SK-N-SH treated with all-trans-retinoic acid at 6 μM for 48 hours (cell line): Measurements from ENCODE around the gene WDR31.

Experiments used
- ATAC-seq: fragments of 200-7000 bp; cut with Tn5 transposase; 3 replicates; pipeline ENCODE4 v1.9.1; 2020; ENCODE audit warnings: mild to moderate bottlenecking, moderate library complexity
- ARNTL ChIP-seq: fragments of 450-650 bp; formaldehyde crosslinking; IDR thresholded peaks from 2 replicates; pipeline ENCODE4 v1.5.0; 2020; ENCODE audit warnings: low read depth, mild to moderate bottlenecking, moderate library complexity, borderline replicate concordance
- BACH2 ChIP-seq: fragments of 250-450 bp; sonication (Bioruptor Pico); IDR thresholded peaks from 2 replicates; pipeline ENCODE4 v1.9.0; 2021; ENCODE audit warnings: mild to moderate bottlenecking, borderline replicate concordance
- CSDC2 ChIP-seq: fragments of 250-450 bp; sonication (Bioruptor Pico); IDR thresholded peaks from 2 replicates; pipeline ENCODE4 v1.5.0; 2020; ENCODE audit warnings: mild to moderate bottlenecking, moderate library complexity
- CSRNP3 ChIP-seq: fragments of 250-450 bp; sonication (Bioruptor Pico); IDR thresholded peaks from 2 replicates; pipeline ENCODE4 v1.5.1; 2021; ENCODE audit warnings: mild to moderate bottlenecking, moderate library complexity
- ESRRG ChIP-seq: fragments of 250-450 bp; sonication (Bioruptor Pico); IDR thresholded peaks from 2 replicates; pipeline ENCODE4 v1.6.1; 2021; ENCODE audit warnings: mild to moderate bottlenecking
- GLIS3 ChIP-seq: fragments of 250-450 bp; sonication (Bioruptor Pico); IDR thresholded peaks from 2 replicates; pipeline ENCODE4 v1.5.0; 2020; ENCODE audit warnings: mild to moderate bottlenecking, moderate library complexity
- ISL1 ChIP-seq: fragments of 250-450 bp; sonication (Bioruptor Pico); IDR thresholded peaks from 2 replicates; pipeline ENCODE4 v2.1.2; 2022; ENCODE audit warnings: mild to moderate bottlenecking, moderate library complexity
- OSR1 ChIP-seq: fragments of 250-450 bp; sonication (Bioruptor Pico); IDR thresholded peaks from 2 replicates; pipeline ENCODE4 v1.8.0; 2022; ENCODE audit warnings: moderate library complexity, mild to moderate bottlenecking, inconsistent platforms
- POU6F1 ChIP-seq: fragments of 250-450 bp; sonication (Bioruptor Pico); IDR thresholded peaks from 2 replicates; pipeline ENCODE4 v1.8.0; 2021; ENCODE audit warnings: low read depth, mild to moderate bottlenecking, moderate library complexity, borderline replicate concordance
- PPARA ChIP-seq: fragments of 250-450 bp; sonication (Bioruptor Pico); IDR thresholded peaks from 2 replicates; pipeline ENCODE4 v1.5.0; 2020; ENCODE audit warnings: mild to moderate bottlenecking, borderline replicate concordance
- SNAI2 ChIP-seq: fragments of 250-450 bp; sonication (Bioruptor Pico); IDR thresholded peaks from 2 replicates; pipeline ENCODE4 v1.5.0; 2020; ENCODE audit warnings: mild to moderate bottlenecking, moderate library complexity
- TCF4 ChIP-seq: fragments of 250-450 bp; sonication (Bioruptor Pico); IDR thresholded peaks from 2 replicates; pipeline ENCODE4 v1.8.0; 2021; ENCODE audit warnings: mild to moderate bottlenecking, moderate library complexity, borderline replicate concordance
- TOX ChIP-seq: fragments of 250-450 bp; sonication (Bioruptor Pico); IDR thresholded peaks from 2 replicates; pipeline ENCODE4 v1.8.0; 2021; ENCODE audit warnings: mild to moderate bottlenecking, moderate library complexity, borderline replicate concordance
- ZC3H10 ChIP-seq: fragments of 250-450 bp; sonication (Bioruptor Pico); IDR thresholded peaks from 2 replicates; pipeline ENCODE4 v1.5.1; 2021; ENCODE audit warnings: mild to moderate bottlenecking, moderate library complexity
- ZFP3 ChIP-seq: fragments of 250-450 bp; sonication (Bioruptor Pico); IDR thresholded peaks from 2 replicates; pipeline ENCODE4 v1.5.0; 2020; ENCODE audit warnings: mild to moderate bottlenecking, moderate library complexity
- ZFP30 ChIP-seq: fragments of 450-650 bp; formaldehyde crosslinking; IDR thresholded peaks from 2 replicates; pipeline ENCODE4 v1.5.0; 2022; ENCODE audit warnings: mild to moderate bottlenecking, moderate library complexity
- ZNF565 ChIP-seq: fragments of 450-650 bp; formaldehyde crosslinking; conservative IDR thresholded peaks from 2 replicates; pipeline ENCODE4 v1.5.0; 2020; ENCODE audit warnings: low read depth, mild to moderate bottlenecking, moderate library complexity
- ZNF70 ChIP-seq: fragments of 450-650 bp; formaldehyde crosslinking; IDR thresholded peaks from 2 replicates; pipeline ENCODE4 v1.5.0; 2020; ENCODE audit warnings: mild to moderate bottlenecking, moderate library complexity
- ZNF8 ChIP-seq: fragments of 450-650 bp; formaldehyde crosslinking; IDR thresholded peaks from 2 replicates; pipeline ENCODE4 v1.5.0; 2020; ENCODE audit warnings: mild to moderate bottlenecking, moderate library complexity
- TF ChIP-seq, protein P1 (sequence below): fragments of 250-450 bp; sonication (Bioruptor Pico); IDR thresholded peaks from 2 replicates; pipeline ENCODE4 v1.5.0; 2020; ENCODE audit warnings: mild to moderate bottlenecking, moderate library complexity

The WDR31 gene

DNA sequence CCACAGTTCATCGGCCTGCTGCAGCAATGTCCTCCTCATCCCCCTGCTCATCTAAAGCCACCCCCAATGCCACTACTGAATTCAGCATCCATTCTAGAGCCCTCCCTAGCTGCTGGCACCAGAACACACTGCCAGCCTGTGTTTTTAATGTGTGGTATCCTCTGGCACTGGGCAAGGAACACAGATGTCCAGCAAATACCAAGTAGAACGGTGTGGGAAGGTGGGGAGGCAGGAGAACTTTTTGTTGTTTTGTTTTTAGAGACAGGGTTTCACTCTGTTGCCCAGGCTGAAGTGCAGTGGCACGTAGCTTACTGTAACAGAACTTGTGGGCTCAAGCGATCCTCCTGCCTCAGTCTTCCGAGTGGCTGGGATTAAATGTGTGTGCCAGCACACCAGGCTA, 32.0 kb upstream of the WDR31 start:
- TF ChIP-seq TCF4 (CRISPR knock-in tag): no peak
- TF ChIP-seq CSRNP3: no peak
- no peak for TF ChIP-seq ISL1 (CRISPR knock-in tag)
- no peak for TF ChIP-seq ZFP3
- no peak for TF ChIP-seq ZNF8
- TF ChIP-seq OSR1 (CRISPR knock-in tag): no peak
- TF ChIP-seq ZFP30 (CRISPR knock-in tag): no peak
- no peak for ATAC-seq

- ATAC-seq: no peak
Observed at GRCh38 chr9:113370806-113371325, 30.8 kb upstream of the WDR31 start.

GRCh38 chr9:113369855-113370140, 29.7 kb upstream of the WDR31 start:
- ATAC-seq: no peak
- TF ChIP-seq, protein P1, sequence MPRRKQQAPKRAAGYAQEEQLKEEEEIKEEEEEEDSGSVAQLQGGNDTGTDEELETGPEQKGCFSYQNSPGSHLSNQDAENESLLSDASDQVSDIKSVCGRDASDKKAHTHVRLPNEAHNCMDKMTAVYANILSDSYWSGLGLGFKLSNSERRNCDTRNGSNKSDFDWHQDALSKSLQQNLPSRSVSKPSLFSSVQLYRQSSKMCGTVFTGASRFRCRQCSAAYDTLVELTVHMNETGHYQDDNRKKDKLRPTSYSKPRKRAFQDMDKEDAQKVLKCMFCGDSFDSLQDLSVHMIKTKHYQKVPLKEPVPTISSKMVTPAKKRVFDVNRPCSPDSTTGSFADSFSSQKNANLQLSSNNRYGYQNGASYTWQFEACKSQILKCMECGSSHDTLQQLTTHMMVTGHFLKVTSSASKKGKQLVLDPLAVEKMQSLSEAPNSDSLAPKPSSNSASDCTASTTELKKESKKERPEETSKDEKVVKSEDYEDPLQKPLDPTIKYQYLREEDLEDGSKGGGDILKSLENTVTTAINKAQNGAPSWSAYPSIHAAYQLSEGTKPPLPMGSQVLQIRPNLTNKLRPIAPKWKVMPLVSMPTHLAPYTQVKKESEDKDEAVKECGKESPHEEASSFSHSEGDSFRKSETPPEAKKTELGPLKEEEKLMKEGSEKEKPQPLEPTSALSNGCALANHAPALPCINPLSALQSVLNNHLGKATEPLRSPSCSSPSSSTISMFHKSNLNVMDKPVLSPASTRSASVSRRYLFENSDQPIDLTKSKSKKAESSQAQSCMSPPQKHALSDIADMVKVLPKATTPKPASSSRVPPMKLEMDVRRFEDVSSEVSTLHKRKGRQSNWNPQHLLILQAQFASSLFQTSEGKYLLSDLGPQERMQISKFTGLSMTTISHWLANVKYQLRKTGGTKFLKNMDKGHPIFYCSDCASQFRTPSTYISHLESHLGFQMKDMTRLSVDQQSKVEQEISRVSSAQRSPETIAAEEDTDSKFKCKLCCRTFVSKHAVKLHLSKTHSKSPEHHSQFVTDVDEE (CRISPR knock-in tag): no peak
- TF ChIP-seq ZFP3 (no peak), CSDC2 (CRISPR knock-in tag) (no peak), TCF4 (CRISPR knock-in tag) (no peak), ARNTL (CRISPR knock-in tag) (no peak), OSR1 (CRISPR knock-in tag) (no peak), ZNF8 (no peak), ZNF70 (CRISPR knock-in tag) (no peak), SNAI2 (CRISPR knock-in tag) (no peak), TOX (CRISPR knock-in tag) (no peak), ZC3H10 (CRISPR knock-in tag) (no peak), ZNF565 (no peak), BACH2 (CRISPR knock-in tag) (no peak), POU6F1 (no peak), GLIS3 (CRISPR knock-in tag) (no peak), PPARA (CRISPR knock-in tag) (no peak), ESRRG (CRISPR knock-in tag) (no peak), CSRNP3 (no peak), ISL1 (CRISPR knock-in tag) (no peak)

More at GRCh38 chr9:113370806-113371325, 30.8 kb upstream of the WDR31 start:
- TF ChIP-seq ZFP30 (CRISPR knock-in tag) (no peak), PPARA (CRISPR knock-in tag) (no peak), CSRNP3 (no peak), ZC3H10 (CRISPR knock-in tag) (no peak)
- TF ChIP-seq, protein P1 (CRISPR knock-in tag): no peak
